ENCODE data around the gene RNPEP. TPM values are rescaled to one million over a fixed set of nuclear protein-coding genes. Genes with fewer than 3 reads are reported as not detected.
"Not testable (repeated sequence)": the region's sequence is repeated elsewhere in the genome, so short reads cannot be mapped to it uniquely, and the experiment has no call there.

RNPEP gene
- total and polyA plus RNA-seq, 11 donors = 12.4 to 36.2 (median 15.6) TPM

GRCh38 chr1:202017749-202018467 lies 35.5 kb downstream of the RNPEP start:
- Histone ChIP-seq H3K4me1 (peaks cover 0 to 3% (median 0%) of the 10 kb centered on the region in 12 donors), H3K9me3 (no peaks in the 10 kb centered on the region), H3K36me3 (no peaks in the 10 kb centered on the region), H3K4me3 (no peak overlapping the region), H3K27ac (no peak overlapping the region), H3K27me3 (peaks cover 0 to 5% (median 0%) of the 10 kb centered on the region in 9 donors)
- DNase-seq = no peak
- intact Hi-C loops (cut with DNase I) = no loop called here
- no peak for TF ChIP-seq POLR2A (IDR thresholded peaks at IDR 0.05)
- TF ChIP-seq CTCF (IDR thresholded peaks at IDR 0.05) = no peak
- ATAC-seq = peak in 2 of 4 donors; percentile 21 to 31
- 63 to 76% (median 69%) methylated on average over 13 to 18 of the region's 18 CpGs for WGBS, 4 donors

DNA sequence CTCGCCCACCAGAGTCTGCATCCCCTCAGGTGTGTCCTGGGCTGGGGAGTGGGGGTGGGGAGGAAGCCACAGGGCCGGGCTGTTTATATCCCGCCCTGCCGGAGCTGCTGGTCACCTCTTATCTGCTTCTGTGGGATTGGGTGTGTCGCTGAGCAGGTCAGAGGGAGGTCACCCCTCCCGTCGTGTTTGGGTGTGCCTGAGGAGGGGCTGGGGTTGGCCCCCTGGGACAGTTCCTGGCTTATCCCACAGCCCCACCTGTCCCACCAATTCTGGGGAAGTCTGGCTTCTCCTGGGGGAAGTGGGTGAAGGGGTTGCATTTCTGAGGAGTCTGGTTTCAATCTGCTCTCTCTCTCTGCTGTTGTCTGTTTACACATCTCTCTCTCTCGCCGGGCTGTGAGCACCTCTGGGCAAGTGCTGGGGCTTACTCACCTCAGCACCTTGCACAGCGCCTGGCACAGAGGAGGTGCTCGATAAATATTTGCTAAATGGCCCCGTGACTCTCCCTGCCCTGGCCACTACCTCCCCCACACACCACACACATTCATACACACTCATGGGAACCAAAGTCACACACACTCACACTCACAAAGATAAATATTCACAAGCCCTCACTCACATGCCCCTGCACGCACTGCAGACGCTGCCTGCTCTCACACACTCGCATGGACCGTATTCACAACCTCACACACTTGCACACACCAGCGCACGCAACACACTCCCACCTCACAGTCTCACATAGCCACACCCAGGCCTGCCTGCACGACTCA lies 36.2 kb downstream of the RNPEP start:
- H3K27me3 ChIP-seq = peaks cover 0 to 5% (median 0%) of the 10 kb centered on the region in 9 donors
- ATAC-seq (peak; percentile 27 to 47 (median 37)), DNase-seq (no peak)
- 43 to 59% (median 53%) methylated on average over 15 to 19 of the region's 19 CpGs for WGBS, 4 donors
- intact Hi-C loops (cut with DNase I) = no loop called here
- TF ChIP-seq CTCF (IDR thresholded peaks at IDR 0.05) (no peak), POLR2A (IDR thresholded peaks at IDR 0.05) (no peak)
- H3K9me3 ChIP-seq = no peaks in the 10 kb centered on the region
- no peak overlapping the region for H3K4me3 ChIP-seq
- peaks cover 0 to 3% (median 0%) of the 10 kb centered on the region in 12 donors for H3K4me1 ChIP-seq
- H3K27ac ChIP-seq = no peak overlapping the region
- no peaks in the 10 kb centered on the region for H3K36me3 ChIP-seq

- H3K4me1 ChIP-seq; H3K36me3 ChIP-seq; H3K27ac ChIP-seq; intact Hi-C loops (cut with DNase I); H3K27me3 ChIP-seq; DNase-seq; ATAC-seq; H3K9me3 ChIP-seq; H3K4me3 ChIP-seq: not testable (repeated sequence)
- 84 to 88% (median 87%) methylated on average over 8 of the region's 8 CpGs for WGBS, 4 donors
Measured at GRCh38 chr1:202019235-202019558, 36.7 kb downstream of the RNPEP start.

GRCh38 chr1:202023001-202023433 lies 40.6 kb downstream of the RNPEP start:
- Histone ChIP-seq H3K4me1 (peaks cover 0 to 3% (median 0%) of the 10 kb centered on the region in 12 donors), H3K4me3 (no peak overlapping the region), H3K27me3 (peaks cover 0 to 3% (median 0%) of the 10 kb centered on the region in 9 donors), H3K27ac (no peak overlapping the region), H3K36me3 (no peaks in the 10 kb centered on the region), H3K9me3 (no peaks in the 10 kb centered on the region)
- ATAC-seq (peak in 1 of 4 donors; percentile 19), DNase-seq (no peak)
- WGBS, 4 donors = 54 to 60% (median 55%) methylated on average over 6 of the region's 6 CpGs
- intact Hi-C loops (cut with DNase I) = no loop called here
- no peak for TF ChIP-seq CTCF (IDR thresholded peaks at IDR 0.05)
- no peak for TF ChIP-seq POLR2A (IDR thresholded peaks at IDR 0.05)

All from heart left ventricle (tissue), 16 donors.